NT2/D1 (cell line): ENCODE results near the gene CFAP20DC.

Experiments
- DNase-seq: peaks from one replicate; pipeline ENCODE4 v3.0.0-alpha.2; 2011; ENCODE audit warnings: low read depth, low spot score
- H3K27me3 ChIP-seq: 2 replicates; pipeline ENCODE4 v1.6.0; 2011; ENCODE audit warnings: mild to moderate bottlenecking; ENCODE audit not compliant: insufficient read length, insufficient read depth
- H3K36me3 ChIP-seq: 2 replicates; pipeline ENCODE4 v1.6.1; 2011; ENCODE audit warnings: mild to moderate bottlenecking, low read length, mixed read lengths; ENCODE audit not compliant: insufficient read depth, insufficient read length
- H3K4me1 ChIP-seq: 2 replicates; pipeline ENCODE4 v1.5.1; 2011; ENCODE audit not compliant: insufficient read depth, insufficient read length
- H3K4me3 ChIP-seq: 2 replicates; pipeline ENCODE4 v1.5.1; 2011; ENCODE audit warnings: low read depth; ENCODE audit not compliant: insufficient read length
- H3K9ac ChIP-seq: 2 replicates; pipeline ENCODE4 v1.6.0; 2011; ENCODE audit warnings: low read depth; ENCODE audit not compliant: insufficient read length
- H3K9me3 ChIP-seq: 2 replicates; pipeline ENCODE4 v1.5.1; 2011; ENCODE audit warnings: mild to moderate bottlenecking, low read length; ENCODE audit not compliant: insufficient read depth
- SUZ12 ChIP-seq: IDR thresholded peaks from 2 replicates; pipeline ENCODE4 v1.6.1; 2011; ENCODE audit not compliant: insufficient read length, insufficient read depth; ENCODE audit errors: extremely low read depth
- YY1 ChIP-seq: IDR thresholded peaks from 2 replicates; pipeline ENCODE4 v1.6.1; 2011; ENCODE audit not compliant: insufficient read length, insufficient read depth
- ZNF274 ChIP-seq: IDR thresholded peaks from 2 replicates; pipeline ENCODE4 v1.6.1; 2011; ENCODE audit warnings: mild to moderate bottlenecking, low read depth, low read length

The CFAP20DC gene

GRCh38 chr3:58888087-58888486 lies 161.7 kb downstream of the CFAP20DC start:
- no peaks in the 10 kb centered on the region for H3K36me3 ChIP-seq
- H3K9ac ChIP-seq = no peak overlapping the region
- TF ChIP-seq SUZ12 (no peak), YY1 (no peak), ZNF274 (no peak)
- no peaks in the 10 kb centered on the region; the same call in 1 of the 2 replicates for H3K9me3 ChIP-seq
- no peaks in the 10 kb centered on the region for H3K4me1 ChIP-seq
- H3K27me3 ChIP-seq = no peaks in the 10 kb centered on the region
- H3K4me3 ChIP-seq = no peak overlapping the region
- DNase-seq = no peak

GRCh38 chr3:58884453-58884852 lies 165.4 kb downstream of the CFAP20DC start:
- TF ChIP-seq ZNF274 (no peak), YY1 (no peak), SUZ12 (no peak)
- no peaks in the 10 kb centered on the region for H3K36me3 ChIP-seq
- no peaks in the 10 kb centered on the region for H3K9me3 ChIP-seq
- no peak overlapping the region for H3K9ac ChIP-seq
- no peaks in the 10 kb centered on the region for H3K27me3 ChIP-seq
- no peak for DNase-seq
- H3K4me1 ChIP-seq = no peaks in the 10 kb centered on the region
- no peak overlapping the region for H3K4me3 ChIP-seq

- Histone ChIP-seq H3K27me3 (no peaks in the 10 kb centered on the region), H3K9me3 (no peaks in the 10 kb centered on the region), H3K4me3 (no peak overlapping the region), H3K4me1 (no peaks in the 10 kb centered on the region), H3K9ac (no peak overlapping the region), H3K36me3 (no peaks in the 10 kb centered on the region)
- DNase-seq = no peak
- no peak for TF ChIP-seq YY1
- no peak for TF ChIP-seq ZNF274
- TF ChIP-seq SUZ12 = no peak
These were observed 169.6 kb downstream of the CFAP20DC start for GRCh38 chr3:58880182-58880581.

DNA sequence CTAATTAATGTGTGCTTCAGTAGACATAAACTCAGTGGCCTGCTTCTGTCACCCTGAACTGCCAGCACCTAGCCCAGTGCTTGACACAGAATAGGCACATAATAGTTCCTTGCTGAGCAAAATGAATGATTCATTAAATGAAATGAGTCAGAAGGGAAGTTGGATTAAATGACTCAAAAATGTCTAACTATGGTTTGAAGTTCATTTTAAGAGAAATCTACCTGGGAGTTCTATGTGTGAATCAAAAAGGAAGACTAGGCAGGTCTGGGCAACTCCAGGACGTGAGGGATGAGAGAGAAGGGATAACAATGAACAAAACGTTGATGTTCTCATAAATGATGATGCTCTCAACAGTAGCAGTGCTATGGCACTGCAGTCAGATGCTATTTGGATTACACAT lies 175.0 kb downstream of the CFAP20DC start:
- Histone ChIP-seq H3K27me3 (no peaks in the 10 kb centered on the region), H3K4me1 (no peaks in the 10 kb centered on the region), H3K9ac (no peak overlapping the region), H3K9me3 (no peaks in the 10 kb centered on the region), H3K36me3 (no peaks in the 10 kb centered on the region), H3K4me3 (no peak overlapping the region)
- no peak for TF ChIP-seq SUZ12
- TF ChIP-seq YY1 = no peak
- TF ChIP-seq ZNF274 = no peak
- DNase-seq = no peak

DNA sequence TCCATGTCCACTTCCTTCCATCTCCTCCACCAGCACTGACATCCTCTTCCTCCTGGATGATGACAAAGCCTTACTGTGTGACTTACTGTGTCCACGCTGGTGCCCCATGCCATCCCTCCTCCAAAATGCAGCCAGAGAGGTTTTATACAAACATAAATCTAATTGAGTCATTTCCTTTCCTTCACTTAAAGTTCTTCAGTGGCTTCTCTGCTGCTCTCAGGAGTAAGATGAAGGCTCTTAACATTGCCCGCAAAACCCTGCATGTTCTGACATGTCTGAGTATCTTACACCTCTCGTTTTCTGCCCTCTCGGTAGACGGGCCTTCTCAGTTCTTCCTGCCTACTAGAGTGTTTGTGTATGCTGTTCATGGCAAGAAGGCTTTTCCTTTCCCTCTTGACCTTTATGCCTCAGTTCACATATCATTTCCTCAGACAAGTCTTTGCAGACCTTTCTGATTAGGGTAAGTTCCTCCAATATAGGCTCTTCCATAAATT lies 175.5 kb downstream of the CFAP20DC start:
- no peak overlapping the region for H3K9ac ChIP-seq
- DNase-seq = no peak
- TF ChIP-seq YY1 = no peak
- TF ChIP-seq ZNF274 = no peak
- no peak for TF ChIP-seq SUZ12

DNA sequence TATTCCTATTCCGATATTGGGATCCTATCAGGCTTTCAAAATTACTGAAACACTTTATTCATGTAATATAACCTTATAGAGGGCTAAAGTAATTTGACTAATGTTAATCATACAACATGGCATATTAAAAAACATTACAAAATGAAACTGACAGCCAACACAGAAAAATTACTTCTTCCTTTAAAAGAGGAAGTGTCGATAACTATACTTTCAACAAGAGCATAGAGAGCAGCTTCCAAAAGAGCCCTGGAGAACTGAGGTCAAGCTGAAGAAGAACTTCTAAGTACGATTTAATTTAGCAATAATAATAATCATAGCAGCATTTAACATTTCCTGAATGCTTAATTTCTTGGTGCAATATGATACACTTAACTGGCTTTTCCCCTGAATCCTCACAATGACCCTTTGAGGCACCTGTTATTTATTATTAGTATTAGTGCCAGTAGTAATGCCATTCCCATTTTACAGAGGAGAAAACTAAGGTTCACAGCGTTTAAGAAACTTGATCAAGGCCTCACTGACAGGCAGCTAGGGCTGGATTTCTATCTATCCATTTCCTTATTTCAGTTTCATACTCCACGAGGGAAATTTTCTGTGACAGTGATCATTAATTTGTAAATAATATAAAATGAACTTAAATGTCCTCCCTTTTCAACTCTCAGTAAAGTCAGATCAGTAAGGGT lies 181.6 kb downstream of the CFAP20DC start:
- no peak for TF ChIP-seq ZNF274
- TF ChIP-seq SUZ12 = no peak
- H3K27me3 ChIP-seq = no peaks in the 10 kb centered on the region
- H3K9me3 ChIP-seq = no peaks in the 10 kb centered on the region
- H3K36me3 ChIP-seq = no peaks in the 10 kb centered on the region
- no peaks in the 10 kb centered on the region for H3K4me1 ChIP-seq
- no peak overlapping the region for H3K9ac ChIP-seq
- no peak overlapping the region for H3K4me3 ChIP-seq
- no peak for DNase-seq

More for the DNA sequence above, 175.5 kb downstream of the CFAP20DC start:
- Histone ChIP-seq H3K9me3 (no peaks in the 10 kb centered on the region), H3K4me3 (no peak overlapping the region), H3K27me3 (no peaks in the 10 kb centered on the region), H3K4me1 (no peaks in the 10 kb centered on the region), H3K36me3 (no peaks in the 10 kb centered on the region)

DNA sequence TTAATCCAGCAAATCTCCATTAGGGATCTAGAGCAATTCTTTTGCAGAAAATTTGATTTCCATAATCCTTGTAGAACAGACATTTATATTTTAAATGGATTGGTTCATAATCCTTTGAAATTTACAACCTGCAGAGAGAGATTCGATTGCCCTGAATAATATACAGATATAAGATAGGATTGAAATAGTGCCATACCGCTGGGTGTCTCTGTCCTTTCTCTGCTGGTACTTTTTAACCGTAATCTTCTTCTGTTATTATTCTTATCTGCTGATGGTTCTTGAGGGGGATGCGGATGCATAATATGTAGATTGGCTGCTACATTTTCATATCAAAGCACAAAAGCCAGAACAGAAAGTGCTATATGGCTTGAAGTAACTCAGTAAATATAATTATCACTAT lies 182.2 kb downstream of the CFAP20DC start:
- H3K4me1 ChIP-seq = no peaks in the 10 kb centered on the region
- TF ChIP-seq ZNF274 (no peak), YY1 (no peak), SUZ12 (no peak)
- H3K27me3 ChIP-seq = no peaks in the 10 kb centered on the region
- no peaks in the 10 kb centered on the region for H3K36me3 ChIP-seq
- H3K4me3 ChIP-seq = no peak overlapping the region
- H3K9me3 ChIP-seq = no peaks in the 10 kb centered on the region
- DNase-seq = no peak
- H3K9ac ChIP-seq = no peak overlapping the region
